H9 (cell line): Measurements from ENCODE around the gene NVL. TPM values are rescaled to one million over a fixed set of nuclear protein-coding genes. Genes with fewer than 3 reads are reported as not detected.

ENCODE experiments used
- DNase-seq: peaks from one replicate; pipeline ENCODE4 v3.0.0-alpha.2; 2017
- H2AFZ ChIP-seq: one replicate; pipeline ENCODE4 v1.6.1; 2013; ENCODE audit warnings: mild to moderate bottlenecking, low read length, control low read depth, moderate library complexity
- H2AK5ac ChIP-seq: 2 replicates; pipeline ENCODE4 v1.6.1; 2013; ENCODE audit warnings: low read length, control low read depth, mixed read lengths; ENCODE audit not compliant: insufficient read length
- H2BK120ac ChIP-seq: one replicate; pipeline ENCODE4 v1.6.1; 2013; ENCODE audit warnings: low read depth, mild to moderate bottlenecking, low read length, control low read depth, inconsistent platforms; ENCODE audit not compliant: poor library complexity, severe bottlenecking
- H2BK12ac ChIP-seq: 2 replicates; pipeline ENCODE4 v1.6.1; 2013; ENCODE audit warnings: low read length, control low read depth, mixed read lengths, low read depth; ENCODE audit not compliant: insufficient read length
- H2BK15ac ChIP-seq: 2 replicates; pipeline ENCODE4 v1.6.1; 2013; ENCODE audit warnings: low read depth, low read length, control low read depth
- H2BK20ac ChIP-seq: one replicate; pipeline ENCODE4 v1.6.1; 2013; ENCODE audit warnings: low read depth, mild to moderate bottlenecking, low read length, control low read depth, inconsistent platforms; ENCODE audit not compliant: poor library complexity, severe bottlenecking
- H2BK5ac ChIP-seq: 2 replicates; pipeline ENCODE4 v1.6.1; 2013; ENCODE audit warnings: low read length, control low read depth, mixed read lengths; ENCODE audit not compliant: insufficient read length
- H3K14ac ChIP-seq: 2 replicates; pipeline ENCODE4 v1.6.1; 2013; ENCODE audit warnings: low read length, control low read depth; ENCODE audit not compliant: insufficient read depth
- H3K18ac ChIP-seq: 2 replicates; pipeline ENCODE4 v1.6.1; 2013; ENCODE audit warnings: low read depth, mild to moderate bottlenecking, mixed read lengths, low read length, control low read depth; ENCODE audit not compliant: insufficient read length
- H3K23ac ChIP-seq: 2 replicates; pipeline ENCODE4 v1.6.1; 2013; ENCODE audit warnings: low read length, control low read depth, mixed read lengths, low read depth; ENCODE audit not compliant: insufficient read length
- H3K23me2 ChIP-seq: 2 replicates; pipeline ENCODE4 v1.6.1; 2013; ENCODE audit warnings: low read depth, mild to moderate bottlenecking, mixed read lengths, low read length, control low read depth; ENCODE audit not compliant: insufficient read length, poor library complexity, severe bottlenecking
- H3K27ac ChIP-seq: 2 replicates; pipeline ENCODE4 v1.5.1; 2013; ENCODE audit warnings: low read length, control low read depth, mixed read lengths, low read depth; ENCODE audit not compliant: insufficient read length
- H3K27me3 ChIP-seq: 2 replicates; pipeline ENCODE4 v1.6.1; 2013; ENCODE audit warnings: low read length, control low read depth, inconsistent platforms; ENCODE audit not compliant: insufficient read depth
- H3K4ac ChIP-seq: 2 replicates; pipeline ENCODE4 v1.6.1; 2013; ENCODE audit warnings: low read depth, mild to moderate bottlenecking, control low read depth, inconsistent platforms, low read length, moderate library complexity
- H3K4me1 ChIP-seq: 2 replicates; pipeline ENCODE4 v1.6.1; 2013; ENCODE audit warnings: low read length, control low read depth, inconsistent platforms; ENCODE audit not compliant: insufficient read depth
- H3K4me2 ChIP-seq: 2 replicates; pipeline ENCODE4 v1.6.1; 2013; ENCODE audit warnings: low read length, control low read depth, mixed read lengths; ENCODE audit not compliant: insufficient read length, insufficient read depth
- H3K56ac ChIP-seq: 2 replicates; pipeline ENCODE4 v1.6.1; 2013; ENCODE audit warnings: low read depth, mild to moderate bottlenecking, mixed read lengths, low read length, control low read depth; ENCODE audit not compliant: insufficient read length
- H3K79me1 ChIP-seq: 2 replicates; pipeline ENCODE4 v1.6.1; 2013; ENCODE audit warnings: low read depth, mild to moderate bottlenecking, moderate library complexity, low read length, control low read depth, inconsistent platforms; ENCODE audit not compliant: insufficient read depth, poor library complexity, severe bottlenecking
- H3K79me2 ChIP-seq: 2 replicates; pipeline ENCODE4 v1.6.1; 2013; ENCODE audit warnings: low read length, control low read depth, inconsistent platforms; ENCODE audit not compliant: insufficient read depth
- H3K9ac ChIP-seq: 2 replicates; pipeline ENCODE4 v1.6.1; 2013; ENCODE audit warnings: low read length, control low read depth, mixed read lengths; ENCODE audit not compliant: insufficient read length; ENCODE audit errors: extremely low read depth
- H3K9me3 ChIP-seq: one replicate; pipeline ENCODE4 v1.6.1; 2013; ENCODE audit warnings: low read depth, low read length, inconsistent platforms; ENCODE audit not compliant: control insufficient read depth
- H3T11ph ChIP-seq: one replicate; pipeline ENCODE4 v1.6.1; 2013; ENCODE audit warnings: mild to moderate bottlenecking, low read length, control low read depth, inconsistent platforms
- H4K20me1 ChIP-seq: one replicate; pipeline ENCODE4 v1.6.1; 2013; ENCODE audit not compliant: control insufficient read depth, insufficient read length, insufficient read depth
- H4K5ac ChIP-seq: 2 replicates; pipeline ENCODE4 v1.6.1; 2013; ENCODE audit warnings: low read depth, mild to moderate bottlenecking, mixed read lengths, low read length, control low read depth; ENCODE audit not compliant: insufficient read length
- H4K8ac ChIP-seq: replicated peaks from 2 replicates; pipeline ENCODE4 v1.6.1; 2013; ENCODE audit warnings: low read length, control low read depth, mixed read lengths, low read depth; ENCODE audit not compliant: insufficient read length
- H4K91ac ChIP-seq: 2 replicates; pipeline ENCODE4 v1.6.1; 2013; ENCODE audit warnings: low read depth, mild to moderate bottlenecking, moderate library complexity, mixed read lengths, low read length, control low read depth; ENCODE audit not compliant: insufficient read length
- H3K27ac Mint-ChIP-seq, 3 experiments: 2 replicates in 2 of 3; 3 replicates in 1 of 3; pipeline ENCODE4 v1.8.0; 2020 to 2021; ENCODE audit warnings: mixed read lengths in 3 of 3, mild to moderate bottlenecking in 1 of 3, moderate library complexity in 1 of 3
- H3K27me3 Mint-ChIP-seq: 2 replicates; pipeline ENCODE4 v1.8.0; 2021; ENCODE audit warnings: low read depth, mild to moderate bottlenecking, moderate library complexity, mixed read lengths
- H3K36me3 Mint-ChIP-seq, 3 experiments: 2 replicates in 2 of 3; 3 replicates in 1 of 3; pipeline ENCODE4 v1.8.0; 2020 to 2021; ENCODE audit warnings: low read depth in 3 of 3, mixed read lengths in 3 of 3; ENCODE audit not compliant: insufficient read depth in 1 of 3
- H3K4me1 Mint-ChIP-seq, 2 experiments: 2 replicates each; pipeline ENCODE4 v1.8.0; 2020; ENCODE audit warnings: mixed read lengths in 2 of 2
- H3K4me3 Mint-ChIP-seq, 2 experiments: 2 replicates in 1 of 2; 3 replicates in 1 of 2; pipeline ENCODE4 v1.8.0; 2020 to 2021; ENCODE audit warnings: mild to moderate bottlenecking in 2 of 2, mixed read lengths in 2 of 2, moderate library complexity in 1 of 2
- H3K9me3 Mint-ChIP-seq, 2 experiments: 2 replicates in 1 of 2; 3 replicates in 1 of 2; pipeline ENCODE4 v1.8.0; 2020; ENCODE audit warnings: mild to moderate bottlenecking in 2 of 2, mixed read lengths in 2 of 2, moderate library complexity in 1 of 2
- WGBS: extraction: QIAGEN DNeasy Blood & Tissue Kit; methylation state at CpG from one replicate; pipeline ENCODE4 v1.1.7; 2013; ENCODE audit warnings: missing lambda C conversion rate, low lambda C conversion rate, mixed read lengths; ENCODE audit not compliant: insufficient read length; ENCODE audit errors: extremely low coverage; 5-methylcytosine and 5-hydroxymethylcytosine counted together
- total RNA-seq: library from RNA; stranded (reverse); gene quantifications from 2 replicates; pipeline ENCODE4 v1.2.1, GENCODE V29; 2021
- TF ChIP-seq, protein P1 (sequence below): fragments of 200-600 bp; sonication (generic); conservative IDR thresholded peaks from 3 replicates; pipeline ENCODE4 v1.8.0; 2021; ENCODE audit warnings: antibody characterized with exemption, mild to moderate bottlenecking

The NVL gene
- total RNA-seq, 1 experiment from 2014 or later = 66.9 TPM

DNA sequence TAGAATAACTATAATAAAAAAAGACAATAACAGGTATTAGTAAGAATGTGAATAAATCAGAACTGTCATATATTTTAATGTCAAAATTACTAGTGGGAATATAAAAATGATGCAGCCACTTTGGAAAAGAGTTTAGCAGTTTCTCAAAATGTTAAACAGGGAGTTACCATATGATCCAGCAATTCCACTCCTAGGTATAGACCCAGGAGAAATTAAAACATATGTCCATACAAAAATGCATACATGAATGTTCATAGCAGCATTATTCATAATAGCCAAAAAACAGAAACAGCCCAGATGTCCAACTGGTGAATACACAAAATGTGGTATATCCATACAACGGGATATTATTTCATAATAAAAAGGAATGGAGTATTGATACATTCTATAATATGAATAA, 71.6 kb downstream of the NVL start:
- Mint-ChIP-seq H3K9me3 (no peaks in the 10 kb centered on the region; a peak in 1 of 5 replicates), H3K27me3 (no peaks in the 10 kb centered on the region), H3K4me3 (no peak overlapping the region), H3K4me1 (peaks cover 16 to 27% of the 10 kb centered on the region in 2 experiments), H3K36me3 (peaks cover 5 to 35% (median 5%) of the 10 kb centered on the region in 3 experiments; a peak in 5 of 7 replicates), H3K27ac (peak overlapping the region in 1 of 3 experiments; percentile 99; a peak in 1 of 7 replicates)
- H3K4ac ChIP-seq = no peak overlapping the region
- H3K23ac ChIP-seq = no peak overlapping the region
- no peak overlapping the region for H3K9ac ChIP-seq
- H3K23me2 ChIP-seq = no peaks in the 10 kb centered on the region
- H3K4me1 ChIP-seq = peaks cover 5% of the 10 kb centered on the region; the same call in 1 of the 2 replicates
- no peak for DNase-seq
- no peaks in the 10 kb centered on the region for H3K9me3 ChIP-seq
- no peak overlapping the region for H3K27ac ChIP-seq
- WGBS = no CpG with 5 or more reads among the region's 1 CpG
- H3K18ac ChIP-seq = no peak overlapping the region
- no peaks in the 10 kb centered on the region for H3K79me1 ChIP-seq
- H2AFZ ChIP-seq = no peak overlapping the region
- H2BK120ac ChIP-seq = no peak overlapping the region
- H3T11ph ChIP-seq = no peak overlapping the region
- H2AK5ac ChIP-seq = no peak overlapping the region
- H3K4me2 ChIP-seq = no peak overlapping the region
- no peak overlapping the region for H2BK5ac ChIP-seq
- H2BK20ac ChIP-seq = no peak overlapping the region
- no peak overlapping the region for H2BK12ac ChIP-seq
- TF ChIP-seq, protein P1, sequence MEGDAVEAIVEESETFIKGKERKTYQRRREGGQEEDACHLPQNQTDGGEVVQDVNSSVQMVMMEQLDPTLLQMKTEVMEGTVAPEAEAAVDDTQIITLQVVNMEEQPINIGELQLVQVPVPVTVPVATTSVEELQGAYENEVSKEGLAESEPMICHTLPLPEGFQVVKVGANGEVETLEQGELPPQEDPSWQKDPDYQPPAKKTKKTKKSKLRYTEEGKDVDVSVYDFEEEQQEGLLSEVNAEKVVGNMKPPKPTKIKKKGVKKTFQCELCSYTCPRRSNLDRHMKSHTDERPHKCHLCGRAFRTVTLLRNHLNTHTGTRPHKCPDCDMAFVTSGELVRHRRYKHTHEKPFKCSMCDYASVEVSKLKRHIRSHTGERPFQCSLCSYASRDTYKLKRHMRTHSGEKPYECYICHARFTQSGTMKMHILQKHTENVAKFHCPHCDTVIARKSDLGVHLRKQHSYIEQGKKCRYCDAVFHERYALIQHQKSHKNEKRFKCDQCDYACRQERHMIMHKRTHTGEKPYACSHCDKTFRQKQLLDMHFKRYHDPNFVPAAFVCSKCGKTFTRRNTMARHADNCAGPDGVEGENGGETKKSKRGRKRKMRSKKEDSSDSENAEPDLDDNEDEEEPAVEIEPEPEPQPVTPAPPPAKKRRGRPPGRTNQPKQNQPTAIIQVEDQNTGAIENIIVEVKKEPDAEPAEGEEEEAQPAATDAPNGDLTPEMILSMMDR = no peak
- no peak overlapping the region for H3K56ac ChIP-seq
- no peak overlapping the region for H3K14ac ChIP-seq
- no peaks in the 10 kb centered on the region for H3K79me2 ChIP-seq
- no peaks in the 10 kb centered on the region for H4K20me1 ChIP-seq
- H4K8ac ChIP-seq = no peak overlapping the region
- no peak overlapping the region for H4K5ac ChIP-seq
- no peak overlapping the region for H4K91ac ChIP-seq
- no peaks in the 10 kb centered on the region for H3K27me3 ChIP-seq
- H2BK15ac ChIP-seq = no peak overlapping the region
